ENCODE measurements around the gene WNT7B.

Gene WNT7B
- 0 to 0.06 (median 0) reads per million in 9 experiments for total RNA-seq

GRCh38 chr22:45977003-45977411, at the start of gene WNT7B:
Gene WNT7B (minus strand): TSS chr22:45977162. CDS start chr22:45976754, 408 bp downstream.
- Mint-ChIP-seq H3K4me1 (ENCODE audit: low read depth in 2 of 2) (peaks cover 0 to 7% of the 10 kb centered on the region in 2 donors), H3K9me3 (no peaks in the 10 kb centered on the region), H3K36me3 (ENCODE audit: insufficient read depth) (no peaks in the 10 kb centered on the region), H3K27me3 (peaks cover 25 to 36% of the 10 kb centered on the region in 2 donors), H3K4me3 (peak within 1 kb of the TSS in 1 of 2 donors; percentile 63), H3K27ac (no peak within 1 kb of the TSS)
- DNase-seq (peak in 1 of 3 experiments; percentile 14), ATAC-seq (replicated peaks) (peak; percentile 23)

GRCh38 chr22:46025973-46026898, 49.3 kb upstream of the WNT7B start:
- DNase-seq = no peak
- H3K36me3 Mint-ChIP-seq (ENCODE audit: insufficient read depth) = no peaks in the 10 kb centered on the region
- H3K27ac Mint-ChIP-seq = no peak overlapping the region
- H3K27me3 Mint-ChIP-seq = peaks cover 38 to 73% of the 10 kb centered on the region in 2 donors
- H3K4me1 Mint-ChIP-seq (ENCODE audit: low read depth in 2 of 2) = peaks cover 0 to 2% of the 10 kb centered on the region in 2 donors
- H3K9me3 Mint-ChIP-seq = no peaks in the 10 kb centered on the region
- H3K4me3 Mint-ChIP-seq = no peak overlapping the region
- no peak for ATAC-seq (replicated peaks)

- no peak overlapping the region for H3K27ac Mint-ChIP-seq
- peaks cover 38 to 73% of the 10 kb centered on the region in 2 donors for H3K27me3 Mint-ChIP-seq
- H3K36me3 Mint-ChIP-seq (ENCODE audit: insufficient read depth) = no peaks in the 10 kb centered on the region
- peaks cover 0 to 2% of the 10 kb centered on the region in 2 donors for H3K4me1 Mint-ChIP-seq (ENCODE audit: low read depth in 2 of 2)
- no peak overlapping the region for H3K4me3 Mint-ChIP-seq
- no peaks in the 10 kb centered on the region for H3K9me3 Mint-ChIP-seq
- ATAC-seq (replicated peaks) (no peak), DNase-seq (no peak)
These were observed 48.4 kb upstream of the WNT7B start for GRCh38 chr22:46025225-46025972.

GRCh38 chr22:46024136-46024840, 47.3 kb upstream of the WNT7B start:
- peaks cover 38 to 64% of the 10 kb centered on the region in 2 donors for H3K27me3 Mint-ChIP-seq
- H3K4me1 Mint-ChIP-seq (ENCODE audit: low read depth in 2 of 2) = no peaks in the 10 kb centered on the region
- no peaks in the 10 kb centered on the region for H3K36me3 Mint-ChIP-seq (ENCODE audit: insufficient read depth)
- H3K9me3 Mint-ChIP-seq = no peaks in the 10 kb centered on the region
- H3K4me3 Mint-ChIP-seq = no peak overlapping the region
- H3K27ac Mint-ChIP-seq = no peak overlapping the region
- DNase-seq = no peak
- ATAC-seq (replicated peaks) = no peak

- DNase-seq = no peak
- no peaks in the 10 kb centered on the region for H3K4me1 Mint-ChIP-seq (ENCODE audit: low read depth in 2 of 2)
- peaks cover 38 to 56% of the 10 kb centered on the region in 2 donors for H3K27me3 Mint-ChIP-seq
- H3K36me3 Mint-ChIP-seq (ENCODE audit: insufficient read depth) = no peaks in the 10 kb centered on the region
- H3K9me3 Mint-ChIP-seq = no peaks in the 10 kb centered on the region
- H3K4me3 Mint-ChIP-seq = no peak overlapping the region
- no peak for ATAC-seq (replicated peaks)
- H3K27ac Mint-ChIP-seq = no peak overlapping the region
These were observed 46.6 kb upstream of the WNT7B start for GRCh38 chr22:46023558-46023981.

GRCh38 chr22:46022881-46023512, 46.0 kb upstream of the WNT7B start:
- Mint-ChIP-seq H3K27ac (peak overlapping the region in 1 of 2 donors; percentile 55), H3K4me1 (ENCODE audit: low read depth in 2 of 2) (no peaks in the 10 kb centered on the region), H3K27me3 (peaks cover 34 to 51% of the 10 kb centered on the region in 2 donors), H3K36me3 (ENCODE audit: insufficient read depth) (no peaks in the 10 kb centered on the region), H3K4me3 (no peak overlapping the region), H3K9me3 (no peaks in the 10 kb centered on the region)
- DNase-seq (no peak), ATAC-seq (replicated peaks) (no peak)

GRCh38 chr22:46021577-46021976, 44.6 kb upstream of the WNT7B start:
- DNase-seq (no peak), ATAC-seq (replicated peaks) (no peak)
- Mint-ChIP-seq H3K9me3 (no peaks in the 10 kb centered on the region), H3K4me1 (ENCODE audit: low read depth in 2 of 2) (no peaks in the 10 kb centered on the region), H3K27ac (no peak overlapping the region), H3K4me3 (no peak overlapping the region), H3K36me3 (ENCODE audit: insufficient read depth) (no peaks in the 10 kb centered on the region), H3K27me3 (peaks cover 26 to 38% of the 10 kb centered on the region in 2 donors)

- Mint-ChIP-seq H3K36me3 (ENCODE audit: insufficient read depth) (peaks cover 7% of the 10 kb centered on the region), H3K27ac (no peak overlapping the region), H3K9me3 (no peaks in the 10 kb centered on the region), H3K27me3 (peaks cover 4 to 16% of the 10 kb centered on the region in 2 donors), H3K4me1 (ENCODE audit: low read depth in 2 of 2) (peaks cover 3% of the 10 kb centered on the region in 2 donors), H3K4me3 (no peak overlapping the region)
- DNase-seq (no peak), ATAC-seq (replicated peaks) (no peak)
These were observed 42.4 kb upstream of the WNT7B start for GRCh38 chr22:46019351-46019750.

GRCh38 chr22:46018859-46019258, 41.9 kb upstream of the WNT7B start:
- H3K4me1 Mint-ChIP-seq (ENCODE audit: low read depth in 2 of 2) = peaks cover 4 to 8% of the 10 kb centered on the region in 2 donors
- peaks cover 7% of the 10 kb centered on the region for H3K36me3 Mint-ChIP-seq (ENCODE audit: insufficient read depth)
- no peak overlapping the region for H3K27ac Mint-ChIP-seq
- ATAC-seq (replicated peaks) (no peak), DNase-seq (no peak)
- H3K27me3 Mint-ChIP-seq = peaks cover 0 to 11% of the 10 kb centered on the region in 2 donors
- no peaks in the 10 kb centered on the region for H3K9me3 Mint-ChIP-seq
- H3K4me3 Mint-ChIP-seq = no peak overlapping the region

- no peaks in the 10 kb centered on the region for H3K9me3 Mint-ChIP-seq
- H3K4me3 Mint-ChIP-seq = no peak overlapping the region
- H3K27ac Mint-ChIP-seq = no peak overlapping the region
- no peaks in the 10 kb centered on the region for H3K27me3 Mint-ChIP-seq
- ATAC-seq (replicated peaks) (no peak), DNase-seq (no peak)
- H3K4me1 Mint-ChIP-seq (ENCODE audit: low read depth in 2 of 2) = peaks cover 8 to 10% of the 10 kb centered on the region in 2 donors
- peaks cover 10% of the 10 kb centered on the region for H3K36me3 Mint-ChIP-seq (ENCODE audit: insufficient read depth)
These were observed 40.2 kb upstream of the WNT7B start for GRCh38 chr22:46017166-46017565.

GRCh38 chr22:46013460-46014416, 36.8 kb upstream of the WNT7B start:
- Mint-ChIP-seq H3K4me3 (peak overlapping the region; percentile 84 to 85), H3K27me3 (no peaks in the 10 kb centered on the region), H3K4me1 (ENCODE audit: low read depth in 2 of 2) (peaks cover 8 to 10% of the 10 kb centered on the region in 2 donors), H3K9me3 (no peaks in the 10 kb centered on the region), H3K36me3 (ENCODE audit: insufficient read depth) (peaks cover 10% of the 10 kb centered on the region), H3K27ac (peak overlapping the region; percentile 92 to 95)
- peak; percentile 87 for ATAC-seq (replicated peaks)
- peak; percentile 69 to 71 (median 69) for DNase-seq

GRCh38 chr22:46012881-46013281, 35.9 kb upstream of the WNT7B start:
- DNase-seq = no peak
- Mint-ChIP-seq H3K36me3 (ENCODE audit: insufficient read depth) (peaks cover 10% of the 10 kb centered on the region), H3K4me1 (ENCODE audit: low read depth in 2 of 2) (peaks cover 8 to 10% of the 10 kb centered on the region in 2 donors), H3K4me3 (peak overlapping the region; percentile 84 to 85), H3K9me3 (no peaks in the 10 kb centered on the region), H3K27me3 (no peaks in the 10 kb centered on the region), H3K27ac (peak overlapping the region in 1 of 2 donors; percentile 95)
- ATAC-seq (replicated peaks) = no peak
